K562 (cell line): ENCODE results near the gene C5orf22. TPM values are rescaled to one million over a fixed set of nuclear protein-coding genes. Genes with fewer than 3 reads are reported as not detected.

Experiments used
- ADNP ChIP-seq: fragments of 200-800 bp; sonication (Bioruptor generic); IDR thresholded peaks from 2 replicates; pipeline ENCODE4 v1.6.1; 2016; ENCODE audit warnings: missing genetic modification characterization, missing compliant biosample characterization
- CBX8 ChIP-seq: fragments of 200-600 bp; sonication (generic); IDR thresholded peaks from 2 replicates; pipeline ENCODE4 v1.6.1; 2012; ENCODE audit warnings: borderline replicate concordance, mixed run types, low read depth, mild to moderate bottlenecking, moderate library complexity, mixed read lengths, low read length, control low read depth, inconsistent platforms; ENCODE audit not compliant: poor library complexity, severe bottlenecking; ENCODE audit errors: extremely low read depth
- CCAR2 ChIP-seq: fragments of 200-400 bp; formaldehyde crosslinking; IDR thresholded peaks from 2 replicates; pipeline ENCODE4 v1.6.1; 2017; ENCODE audit warnings: mild to moderate bottlenecking, low read depth, low read length
- ERF ChIP-seq: fragments of 450-650 bp; formaldehyde crosslinking; IDR thresholded peaks from 2 replicates; pipeline ENCODE4 v1.4.0; 2020; ENCODE audit warnings: mild to moderate bottlenecking, mixed read lengths
- FOXP4 ChIP-seq: sonication (generic); formaldehyde crosslinking; IDR thresholded peaks from 2 replicates; pipeline ENCODE4 v1.8.0; 2022; ENCODE audit warnings: mild to moderate bottlenecking, missing genetic modification reagents, borderline replicate concordance
- HMGN3 ChIP-seq: IDR thresholded peaks from 2 replicates; pipeline ENCODE4 v1.6.1; 2011; ENCODE audit warnings: borderline replicate concordance, low read depth, mild to moderate bottlenecking, mixed read lengths, low read length; ENCODE audit not compliant: insufficient read length; ENCODE audit errors: extremely low read depth
- JUNB ChIP-seq: fragments of 450-650 bp; formaldehyde crosslinking; conservative IDR thresholded peaks from 2 replicates; pipeline ENCODE4 v1.4.0; 2020; ENCODE audit warnings: mild to moderate bottlenecking
- NCOA6 ChIP-seq: fragments of 450-650 bp; IDR thresholded peaks from 2 replicates; pipeline ENCODE4 v1.6.1; 2017; ENCODE audit warnings: mild to moderate bottlenecking
- NRF1 ChIP-seq, 2 experiments: fragments of 450-650 bp; IDR thresholded peaks in 1 of 2; conservative IDR thresholded peaks in 1 of 2; 2 replicates each; pipeline ENCODE4 v1.6.1; 2014; ENCODE audit warnings: mild to moderate bottlenecking in 2 of 2
- OTX1 ChIP-seq: fragments of 450-650 bp; formaldehyde crosslinking; IDR thresholded peaks from 2 replicates; pipeline ENCODE4 v1.4.0; 2022; ENCODE audit warnings: mild to moderate bottlenecking
- POLR2A ChIP-seq: fragments of 450-650 bp; conservative IDR thresholded peaks from 2 replicates; pipeline ENCODE4 v1.6.1; 2016
- SIN3A ChIP-seq, 2 experiments: fragments of 150-350 bp in 1 of 2; IDR thresholded peaks; 2 replicates each; pipeline ENCODE4 v1.6.1; 2011 to 2016; ENCODE audit warnings: borderline replicate concordance in 2 of 2, low read depth in 2 of 2, low read length in 2 of 2, mild to moderate bottlenecking in 2 of 2, moderate library complexity in 2 of 2; ENCODE audit not compliant: control insufficient read depth in 1 of 2
- SOX6 ChIP-seq: fragments of 450-650 bp; IDR thresholded peaks from 2 replicates; pipeline ENCODE4 v1.6.1; 2014; ENCODE audit warnings: mild to moderate bottlenecking
- SPI1 ChIP-seq: IDR thresholded peaks from 2 replicates; pipeline ENCODE4 v1.6.1; 2011; ENCODE audit warnings: low read depth, low read length, control low read depth, borderline replicate concordance
- SUPT5H ChIP-seq: fragments of 450-650 bp; IDR thresholded peaks from 2 replicates; pipeline ENCODE4 v1.6.1; 2016
- polyA plus RNA-seq, 8 experiments: library from polyadenylated mRNA; depleted of rRNA in 4 of 8; stranded (reverse) in 5 of 8; unstranded in 3 of 8; fragments of >200 nt; fragmentation: Nextera tagmentation in 2 of 8; fragmentation: Illumina TruSeq in 1 of 8; extraction: Ambion mirVana in 2 of 8; extraction: Trizol in 1 of 8; gene quantifications; 2 replicates each; pipeline versions ENCODE4 v1.2.1 to v1.2.3, GENCODE V29; 2011 to 2014; ENCODE audit warnings: inconsistent platforms in 1 of 8, missing spikeins in 1 of 8
- total RNA-seq, 7 experiments: library from RNA; depleted of rRNA in 6 of 7; stranded (reverse); fragments of >200 nt in 6 of 7; fragmentation: Illumina TruSeq in 2 of 7; extraction: Trizol in 2 of 7; gene quantifications; 2 replicates each; pipeline versions ENCODE4 v1.2.1 to v1.2.3, GENCODE V29; 2011 to 2021; ENCODE audit warnings: low replicate concordance in 1 of 7
- TF ChIP-seq, protein P1 (sequence below): IDR thresholded peaks from 3 replicates; pipeline ENCODE4 v1.6.1; 2011; ENCODE audit warnings: borderline replicate concordance, mild to moderate bottlenecking, moderate library complexity; ENCODE audit not compliant: insufficient read length; ENCODE audit errors: extremely low read depth
- TF ChIP-seq, protein P2 (sequence below): sonication (generic); formaldehyde crosslinking; IDR thresholded peaks from 2 replicates; pipeline ENCODE4 v1.8.1; 2023; ENCODE audit warnings: mild to moderate bottlenecking, missing genetic modification reagents
- TF ChIP-seq, protein P3 (sequence below): fragments of 250-450 bp; sonication (Bioruptor Pico); IDR thresholded peaks from 2 replicates; pipeline ENCODE4 v1.4.0; 2020; ENCODE audit warnings: mild to moderate bottlenecking, moderate library complexity

C5orf22 gene
- total and polyA plus RNA-seq, 9 of the 15 experiments (the other 6 are each of a cell fraction or from before 2014, with no cell fraction given) = 22.7 to 56.7 (median 39.3) TPM

GRCh38 chr5:31531888-31532547, at the start of gene C5orf22, which contains the start of gene DROSHA (continued):
- TF ChIP-seq, protein P1, sequence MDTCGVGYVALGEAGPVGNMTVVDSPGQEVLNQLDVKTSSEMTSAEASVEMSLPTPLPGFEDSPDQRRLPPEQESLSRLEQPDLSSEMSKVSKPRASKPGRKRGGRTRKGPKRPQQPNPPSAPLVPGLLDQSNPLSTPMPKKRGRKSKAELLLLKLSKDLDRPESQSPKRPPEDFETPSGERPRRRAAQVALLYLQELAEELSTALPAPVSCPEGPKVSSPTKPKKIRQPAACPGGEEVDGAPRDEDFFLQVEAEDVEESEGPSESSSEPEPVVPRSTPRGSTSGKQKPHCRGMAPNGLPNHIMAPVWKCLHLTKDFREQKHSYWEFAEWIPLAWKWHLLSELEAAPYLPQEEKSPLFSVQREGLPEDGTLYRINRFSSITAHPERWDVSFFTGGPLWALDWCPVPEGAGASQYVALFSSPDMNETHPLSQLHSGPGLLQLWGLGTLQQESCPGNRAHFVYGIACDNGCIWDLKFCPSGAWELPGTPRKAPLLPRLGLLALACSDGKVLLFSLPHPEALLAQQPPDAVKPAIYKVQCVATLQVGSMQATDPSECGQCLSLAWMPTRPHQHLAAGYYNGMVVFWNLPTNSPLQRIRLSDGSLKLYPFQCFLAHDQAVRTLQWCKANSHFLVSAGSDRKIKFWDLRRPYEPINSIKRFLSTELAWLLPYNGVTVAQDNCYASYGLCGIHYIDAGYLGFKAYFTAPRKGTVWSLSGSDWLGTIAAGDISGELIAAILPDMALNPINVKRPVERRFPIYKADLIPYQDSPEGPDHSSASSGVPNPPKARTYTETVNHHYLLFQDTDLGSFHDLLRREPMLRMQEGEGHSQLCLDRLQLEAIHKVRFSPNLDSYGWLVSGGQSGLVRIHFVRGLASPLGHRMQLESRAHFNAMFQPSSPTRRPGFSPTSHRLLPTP = no peak
- TF ChIP-seq ERF (CRISPR knock-in tag) = 0 out of 2 replicates have a peak, but pooled peaks have one; percentile 77
- TF ChIP-seq FOXP4 (CRISPR knock-in tag) = no peak
- TF ChIP-seq CBX8 = no peak
- TF ChIP-seq OTX1 (CRISPR knock-in tag) = no peak
- TF ChIP-seq SOX6 = peak; percentile 31; the same call in 1 of the 2 replicates
- TF ChIP-seq POLR2A = peak; percentile 94
- peak; percentile 91 for TF ChIP-seq SUPT5H
- TF ChIP-seq SIN3A (IDR thresholded peaks at IDR 0.05; ENCODE audit: borderline replicate concordance in 2 of 2, control insufficient read depth in 1 of 2, low read depth in 2 of 2, low read length in 2 of 2) = peak; percentile 30 to 57; a peak in 2 of 4 replicates
- TF ChIP-seq, protein P2, sequence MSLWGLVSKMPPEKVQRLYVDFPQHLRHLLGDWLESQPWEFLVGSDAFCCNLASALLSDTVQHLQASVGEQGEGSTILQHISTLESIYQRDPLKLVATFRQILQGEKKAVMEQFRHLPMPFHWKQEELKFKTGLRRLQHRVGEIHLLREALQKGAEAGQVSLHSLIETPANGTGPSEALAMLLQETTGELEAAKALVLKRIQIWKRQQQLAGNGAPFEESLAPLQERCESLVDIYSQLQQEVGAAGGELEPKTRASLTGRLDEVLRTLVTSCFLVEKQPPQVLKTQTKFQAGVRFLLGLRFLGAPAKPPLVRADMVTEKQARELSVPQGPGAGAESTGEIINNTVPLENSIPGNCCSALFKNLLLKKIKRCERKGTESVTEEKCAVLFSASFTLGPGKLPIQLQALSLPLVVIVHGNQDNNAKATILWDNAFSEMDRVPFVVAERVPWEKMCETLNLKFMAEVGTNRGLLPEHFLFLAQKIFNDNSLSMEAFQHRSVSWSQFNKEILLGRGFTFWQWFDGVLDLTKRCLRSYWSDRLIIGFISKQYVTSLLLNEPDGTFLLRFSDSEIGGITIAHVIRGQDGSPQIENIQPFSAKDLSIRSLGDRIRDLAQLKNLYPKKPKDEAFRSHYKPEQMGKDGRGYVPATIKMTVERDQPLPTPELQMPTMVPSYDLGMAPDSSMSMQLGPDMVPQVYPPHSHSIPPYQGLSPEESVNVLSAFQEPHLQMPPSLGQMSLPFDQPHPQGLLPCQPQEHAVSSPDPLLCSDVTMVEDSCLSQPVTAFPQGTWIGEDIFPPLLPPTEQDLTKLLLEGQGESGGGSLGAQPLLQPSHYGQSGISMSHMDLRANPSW (CRISPR knock-in tag) = no peak
- peak; percentile 74 to 76 for TF ChIP-seq NRF1 (conservative IDR thresholded peaks at IDR 0.05 in 1 of 2, IDR thresholded peaks at IDR 0.05 in 1 of 2)
- TF ChIP-seq ADNP (tag) = no peak
- TF ChIP-seq HMGN3 = no peak
- TF ChIP-seq, protein P3, sequence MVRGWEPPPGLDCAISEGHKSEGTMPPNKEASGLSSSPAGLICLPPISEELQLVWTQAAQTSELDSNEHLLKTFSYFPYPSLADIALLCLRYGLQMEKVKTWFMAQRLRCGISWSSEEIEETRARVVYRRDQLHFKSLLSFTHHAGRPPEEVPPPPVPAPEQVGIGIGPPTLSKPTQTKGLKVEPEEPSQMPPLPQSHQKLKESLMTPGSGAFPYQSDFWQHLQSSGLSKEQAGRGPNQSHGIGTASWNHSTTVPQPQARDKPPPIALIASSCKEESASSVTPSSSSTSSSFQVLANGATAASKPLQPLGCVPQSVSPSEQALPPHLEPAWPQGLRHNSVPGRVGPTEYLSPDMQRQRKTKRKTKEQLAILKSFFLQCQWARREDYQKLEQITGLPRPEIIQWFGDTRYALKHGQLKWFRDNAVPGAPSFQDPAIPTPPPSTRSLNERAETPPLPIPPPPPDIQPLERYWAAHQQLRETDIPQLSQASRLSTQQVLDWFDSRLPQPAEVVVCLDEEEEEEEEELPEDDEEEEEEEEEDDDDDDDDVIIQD (CRISPR knock-in tag) = no peak
- TF ChIP-seq JUNB (CRISPR knock-in tag) = 0 out of 2 replicates have a peak, but pooled peaks have one; percentile 23
- TF ChIP-seq CCAR2 = no peak
- no peak for TF ChIP-seq NCOA6
- TF ChIP-seq SPI1 = peak; percentile 26; the same call in 1 of the 2 replicates
